ENCODE results near the gene LHPP. TPM values are rescaled to one million over a fixed set of nuclear protein-coding genes. Genes with fewer than 3 reads are reported as not detected.

Gene LHPP
- total RNA-seq, 1 donor from 2014 or later, result 19.6 TPM

- Mint-ChIP-seq H3K27ac (no peak overlapping the region), H3K9me3 (no peaks in the 10 kb centered on the region), H3K4me1 (peaks cover 8% of the 10 kb centered on the region), H3K27me3 (ENCODE audit: low read depth) (no peaks in the 10 kb centered on the region), H3K36me3 (no peaks in the 10 kb centered on the region), H3K4me3 (no peak overlapping the region)
- TF ChIP-seq CTCF (IDR thresholded peaks at IDR 0.05; ENCODE audit: unreplicated experiment), result no peak
- no peak for DNase-seq (ENCODE audit: low spot score in 2 of 2, unreplicated experiment in 2 of 2)
Measured at GRCh38 chr10:124551755-124552154, 90.1 kb downstream of the LHPP start.

- H3K4me3 Mint-ChIP-seq, result no peak overlapping the region
- H3K27ac Mint-ChIP-seq, result no peak overlapping the region
- no peaks in the 10 kb centered on the region for H3K36me3 Mint-ChIP-seq
- no peak for TF ChIP-seq CTCF (IDR thresholded peaks at IDR 0.05; ENCODE audit: unreplicated experiment)
- no peaks in the 10 kb centered on the region for H3K9me3 Mint-ChIP-seq
- peaks cover 1% of the 10 kb centered on the region for H3K4me1 Mint-ChIP-seq
- no peaks in the 10 kb centered on the region for H3K27me3 Mint-ChIP-seq (ENCODE audit: low read depth)
- DNase-seq (ENCODE audit: low spot score in 2 of 2, unreplicated experiment in 2 of 2), result no peak
Measured at GRCh38 chr10:124552691-124553276, 91.2 kb downstream of the LHPP start.

GRCh38 chr10:124554085-124554858 lies 92.6 kb downstream of the LHPP start:
- H3K9me3 Mint-ChIP-seq, result no peaks in the 10 kb centered on the region
- no peak for TF ChIP-seq CTCF (IDR thresholded peaks at IDR 0.05; ENCODE audit: unreplicated experiment)

GRCh38 chr10:124557167-124557566 lies 95.5 kb downstream of the LHPP start:
- peaks cover 8% of the 10 kb centered on the region for H3K4me1 Mint-ChIP-seq
- H3K4me3 Mint-ChIP-seq, result no peak overlapping the region
- H3K36me3 Mint-ChIP-seq, result no peaks in the 10 kb centered on the region

More at GRCh38 chr10:124554085-124554858, 92.6 kb downstream of the LHPP start:
- Mint-ChIP-seq H3K27ac (no peak overlapping the region), H3K27me3 (ENCODE audit: low read depth) (no peaks in the 10 kb centered on the region), H3K36me3 (no peaks in the 10 kb centered on the region), H3K4me1 (no peaks in the 10 kb centered on the region), H3K4me3 (no peak overlapping the region)
- DNase-seq (ENCODE audit: low spot score in 2 of 2, unreplicated experiment in 2 of 2), result no peak

GRCh38 chr10:124557648-124558338 lies 96.2 kb downstream of the LHPP start:
- peaks cover 8% of the 10 kb centered on the region for H3K4me1 Mint-ChIP-seq
- H3K27ac Mint-ChIP-seq, result no peak overlapping the region
- no peak for TF ChIP-seq CTCF (IDR thresholded peaks at IDR 0.05; ENCODE audit: unreplicated experiment)
- DNase-seq (ENCODE audit: low spot score in 2 of 2, unreplicated experiment in 2 of 2), result no peak
- no peak overlapping the region for H3K4me3 Mint-ChIP-seq
- H3K9me3 Mint-ChIP-seq, result peaks cover 5% of the 10 kb centered on the region
- no peaks in the 10 kb centered on the region for H3K36me3 Mint-ChIP-seq
- no peaks in the 10 kb centered on the region for H3K27me3 Mint-ChIP-seq (ENCODE audit: low read depth)

More at GRCh38 chr10:124557167-124557566, 95.5 kb downstream of the LHPP start:
- Mint-ChIP-seq H3K27me3 (ENCODE audit: low read depth) (no peaks in the 10 kb centered on the region), H3K9me3 (peaks cover 5% of the 10 kb centered on the region), H3K27ac (no peak overlapping the region)
- DNase-seq (ENCODE audit: low spot score in 2 of 2, unreplicated experiment in 2 of 2), result no peak
- TF ChIP-seq CTCF (IDR thresholded peaks at IDR 0.05; ENCODE audit: unreplicated experiment), result no peak
